Measurements from ENCODE around the gene APMAP. TPM values are rescaled to one million over a fixed set of nuclear protein-coding genes. Genes with fewer than 3 reads are reported as not detected.

APMAP gene
- total and polyA plus RNA-seq, 10 of the 15 experiments (the other 5 are each of a cell fraction or from before 2014, with no cell fraction given): 12.1 to 60.2 (median 32.7) TPM

- no peak for ATAC-seq
- SMC1A ChIA-PET (ENCODE audit: uncharacterized antibody, unreplicated experiment): no interaction called here
- in situ Hi-C loops (cut with MboI): no loop called here
- no peaks in the 10 kb centered on the region for H3K36me3 ChIP-seq (ENCODE audit: control insufficient read depth in 2 of 2, insufficient read depth in 2 of 2, low read length in 1 of 2)
- H3K27ac ChIP-seq (ENCODE audit: control insufficient read depth, insufficient read depth): no peak overlapping the region
- FAIRE-seq: no peak
- no peaks in the 10 kb centered on the region for H3K79me2 ChIP-seq (ENCODE audit: control insufficient read depth, insufficient read depth, low read length)
- no peak overlapping the region for H2AFZ ChIP-seq (ENCODE audit: control insufficient read depth, low read depth, low read length)
- no peak overlapping the region for H3K4me3 ChIP-seq
- intact Hi-C loops (cut with micrococcal nuclease; ENCODE audit: unreplicated experiment): no loop called here
- no peaks in the 10 kb centered on the region for H4K20me1 ChIP-seq (ENCODE audit: control insufficient read depth, insufficient read depth)
- RAD21 ChIA-PET (ENCODE audit: unreplicated experiment): no interaction called here
- H3K9ac ChIP-seq (ENCODE audit: control insufficient read depth, insufficient read depth, low read length): no peak overlapping the region
- H3K4me2 ChIP-seq (ENCODE audit: control insufficient read depth, insufficient read depth): no peak overlapping the region
- H3K27me3 ChIP-seq (replicated peaks in 1 of 2; ENCODE audit: control insufficient read depth in 2 of 2, insufficient read depth in 2 of 2, low read length in 1 of 2): no peaks in the 10 kb centered on the region
- WGBS (ENCODE audit: insufficient coverage, insufficient replicate concordance, low lambda C conversion rate, missing lambda C conversion rate): 35% methylated on average over 9 of the region's 9 CpGs
- POLR2A ChIA-PET: no interaction called here
- H3K9me3 ChIP-seq (replicated peaks; ENCODE audit: control insufficient read depth, insufficient read depth, low read length): no peaks in the 10 kb centered on the region; the same call in 1 of the 3 replicates
- CTCF ChIA-PET: no interaction called here
- TF ChIP-seq CHD2 (IDR thresholded peaks at IDR 0.05; ENCODE audit: borderline replicate concordance, low read depth, low read length) (no peak), BHLHE40 (IDR thresholded peaks at IDR 0.05; ENCODE audit: borderline replicate concordance in 1 of 2, low read depth in 2 of 2, low read length in 1 of 2) (no peak), CBFB (IDR thresholded peaks at IDR 0.05; ENCODE audit: low read depth) (no peak), RUNX3 (IDR thresholded peaks at IDR 0.05; ENCODE audit: low read length) (no peak), HCFC1 (IDR thresholded peaks at IDR 0.05; ENCODE audit: low read length) (no peak), BCL3 (IDR thresholded peaks at IDR 0.05; ENCODE audit: borderline replicate concordance, insufficient read depth, low read depth, low read length, poor library complexity, severe bottlenecking) (no peak), POLR2AphosphoS5 (IDR thresholded peaks at IDR 0.05; ENCODE audit: low read length) (no peak), ZNF384 (IDR thresholded peaks at IDR 0.05; ENCODE audit: borderline replicate concordance, low read depth, low read length) (no peak), STAT3 (IDR thresholded peaks at IDR 0.05; ENCODE audit: low read depth, low read length) (no peak), SIN3A (IDR thresholded peaks at IDR 0.05; ENCODE audit: low read depth, low read length) (no peak), FOS (IDR thresholded peaks at IDR 0.05; ENCODE audit: borderline replicate concordance, extremely low read depth, insufficient read length) (no peak)
- no peaks in the 10 kb centered on the region for H3K4me1 ChIP-seq (ENCODE audit: control insufficient read depth, insufficient read depth, low read length)
- BruUV-seq (replicated peaks): no TSS peak
- no peak for DNase-seq (ENCODE audit: low read depth, low spot score)
These were observed 58.4 kb downstream of the APMAP start for GRCh38 chr20:24934101-24934661.
